H7 (cell line): ENCODE measurements around the gene KCNB1. TPM values are rescaled to one million over a fixed set of nuclear protein-coding genes. Genes with fewer than 3 reads are reported as not detected.

Source experiments
- DNase-seq: peaks from one replicate; pipeline ENCODE4 v3.0.0; 2012
- H3K27me3 ChIP-seq: 2 replicates; pipeline ENCODE4 v1.6.0; 2011; ENCODE audit warnings: mild to moderate bottlenecking, low read length; ENCODE audit not compliant: control insufficient read depth, insufficient read depth
- H3K36me3 ChIP-seq: replicated peaks from 2 replicates; pipeline ENCODE4 v1.5.1; 2011; ENCODE audit warnings: low read length; ENCODE audit not compliant: control insufficient read depth, insufficient read depth
- H3K4me3 ChIP-seq: 2 replicates; pipeline ENCODE4 v1.5.1; 2011; ENCODE audit warnings: low read depth, mild to moderate bottlenecking, control low read depth, low read length, moderate library complexity; ENCODE audit not compliant: insufficient read depth
- total RNA-seq: library from RNA; depleted of rRNA; stranded (reverse); fragments of >200 nt; shearing (Covaris generic); gene quantifications from 2 replicates; pipeline ENCODE4 v1.2.3, GENCODE V29; 2014; rRNA removed

KCNB1 gene
- 0.41 and 0.48 TPM in 2 replicates for total RNA-seq

DNA sequence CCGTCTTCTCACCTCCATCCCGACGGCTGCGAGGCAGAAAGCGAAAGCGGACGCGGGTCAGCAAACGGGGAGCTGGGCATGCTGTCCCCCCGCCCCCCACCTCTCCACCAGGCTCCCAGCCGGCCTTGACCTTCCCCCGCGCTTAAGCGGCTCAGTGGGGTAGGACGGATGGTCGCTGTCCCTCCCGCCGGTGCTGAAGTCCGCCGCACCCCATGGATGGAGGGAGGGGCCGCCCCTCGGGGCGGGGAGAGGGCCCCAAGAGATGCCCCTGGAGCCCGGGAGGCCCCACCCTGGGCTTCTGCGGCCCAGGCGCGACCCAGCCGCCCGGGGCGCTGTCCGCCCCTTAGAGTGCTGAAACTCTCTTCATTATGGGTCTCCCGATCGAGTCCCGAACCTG lies at the start of gene KCNB1:
TSS of gene KCNB1 (minus strand) at position 48 of the 397 bp plus-strand sequence. CDS start 188 bp downstream, outside the sequence.
- peak within 1 kb of the TSS; percentile 56 for H3K4me3 ChIP-seq
- peaks cover 16% of the 10 kb centered on the region for H3K27me3 ChIP-seq
- no peaks in the 10 kb centered on the region for H3K36me3 ChIP-seq
- peak; percentile 99 for DNase-seq

DNA sequence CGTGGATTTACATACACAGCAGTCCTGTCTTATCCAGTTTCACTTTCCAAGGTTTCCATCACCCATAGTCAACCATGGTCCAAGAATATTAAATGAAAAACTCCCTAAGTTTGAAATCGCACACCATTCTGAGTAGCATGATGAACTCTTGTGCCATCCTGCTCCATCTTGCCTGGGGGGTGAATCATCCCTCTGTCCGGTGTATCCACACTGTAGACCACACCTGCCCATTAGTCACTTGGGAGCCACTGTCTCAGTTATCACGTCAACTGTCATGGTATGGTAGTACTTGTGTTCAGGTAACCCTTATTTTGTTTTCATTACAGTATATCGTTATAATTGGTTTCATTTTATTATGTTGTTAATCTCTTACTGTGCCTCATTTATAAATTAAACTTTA lies 47.0 kb upstream of the KCNB1 start:
- no peaks in the 10 kb centered on the region for H3K36me3 ChIP-seq
- H3K4me3 ChIP-seq, result no peak overlapping the region
- no peaks in the 10 kb centered on the region for H3K27me3 ChIP-seq
- DNase-seq, result no peak

DNA sequence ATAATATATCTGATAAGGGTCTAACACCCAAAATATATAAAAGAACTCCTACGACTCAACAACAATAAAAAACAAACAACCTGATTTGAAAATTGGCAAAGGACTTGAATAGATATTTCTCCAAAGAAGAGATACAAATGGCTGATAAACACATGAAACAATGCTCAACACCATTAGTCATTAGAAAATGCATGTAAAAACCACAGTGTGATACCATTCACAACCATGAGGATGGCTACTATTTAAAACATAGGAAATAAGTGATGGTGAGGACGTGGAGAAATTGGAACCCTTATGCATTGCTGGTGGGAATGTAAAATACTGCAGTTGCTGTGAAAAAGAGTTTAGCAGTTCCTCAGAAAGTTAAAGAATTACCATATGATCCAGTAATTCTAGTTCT lies 44.1 kb upstream of the KCNB1 start:
- Histone ChIP-seq H3K36me3 (peaks cover 3% of the 10 kb centered on the region), H3K27me3 (no peaks in the 10 kb centered on the region), H3K4me3 (no peak overlapping the region)
- DNase-seq, result no peak

- Histone ChIP-seq H3K4me3 (no peak overlapping the region), H3K36me3 (peaks cover 3% of the 10 kb centered on the region), H3K27me3 (no peaks in the 10 kb centered on the region)
- DNase-seq, result no peak
Measured at GRCh38 chr20:49526056-49526455, 43.6 kb upstream of the KCNB1 start.

DNA sequence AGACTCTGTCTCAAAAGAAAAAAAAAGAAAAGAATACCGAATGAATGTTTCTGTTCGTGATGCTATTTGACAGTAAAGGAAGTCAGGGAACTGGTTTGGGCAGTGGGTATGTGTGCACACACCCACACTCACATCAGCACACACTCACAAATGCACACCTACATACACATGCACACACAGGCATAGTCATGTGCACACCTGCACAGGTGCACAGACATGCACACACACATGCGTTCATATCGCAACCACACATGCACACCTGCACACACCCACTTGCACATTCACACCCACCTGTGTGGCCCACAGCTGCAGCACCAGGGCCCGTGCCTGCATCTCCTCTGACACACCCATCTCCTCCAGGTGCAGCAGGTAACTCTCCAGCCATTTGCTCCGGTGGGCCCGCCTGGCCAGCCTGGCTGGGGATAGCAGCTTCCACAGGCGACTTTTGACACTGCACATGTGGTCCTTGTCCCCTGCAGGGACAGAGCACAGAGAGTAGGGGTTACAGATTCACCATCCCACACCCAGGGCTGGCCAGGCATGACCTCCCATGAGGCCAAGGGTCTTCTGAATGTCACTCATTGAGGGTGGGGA lies 41.4 kb upstream of the KCNB1 start:
- Histone ChIP-seq H3K4me3 (no peak overlapping the region), H3K36me3 (peaks cover 3% of the 10 kb centered on the region), H3K27me3 (no peaks in the 10 kb centered on the region)
- no peak for DNase-seq

DNA sequence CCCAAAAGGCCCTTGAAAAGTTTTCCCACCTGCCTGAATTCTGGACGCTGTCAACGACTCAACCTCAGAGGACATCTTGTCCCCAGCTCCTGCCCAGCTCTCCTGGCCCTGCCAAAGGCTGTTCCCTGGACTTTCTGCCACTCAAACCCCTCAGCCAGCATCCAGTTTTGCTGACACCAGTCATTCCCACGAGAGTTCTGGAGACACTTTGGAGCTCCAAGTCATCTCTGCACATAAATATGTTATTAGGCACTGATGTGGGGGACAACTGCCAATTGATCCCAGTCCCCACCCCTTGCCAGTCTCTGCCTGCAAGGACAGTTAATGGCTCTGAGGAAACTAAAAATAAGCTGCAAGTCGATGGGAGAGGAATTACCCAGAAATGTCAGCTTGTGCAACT lies 38.9 kb upstream of the KCNB1 start:
- DNase-seq, result no peak
- H3K4me3 ChIP-seq, result no peak overlapping the region
- no peaks in the 10 kb centered on the region for H3K27me3 ChIP-seq
- H3K36me3 ChIP-seq, result peaks cover 3% of the 10 kb centered on the region

GRCh38 chr20:49519777-49520359 lies 37.4 kb upstream of the KCNB1 start:
- peaks cover 3% of the 10 kb centered on the region for H3K36me3 ChIP-seq
- H3K4me3 ChIP-seq, result no peak overlapping the region
- H3K27me3 ChIP-seq, result no peaks in the 10 kb centered on the region
- peak; percentile 56 for DNase-seq

DNA sequence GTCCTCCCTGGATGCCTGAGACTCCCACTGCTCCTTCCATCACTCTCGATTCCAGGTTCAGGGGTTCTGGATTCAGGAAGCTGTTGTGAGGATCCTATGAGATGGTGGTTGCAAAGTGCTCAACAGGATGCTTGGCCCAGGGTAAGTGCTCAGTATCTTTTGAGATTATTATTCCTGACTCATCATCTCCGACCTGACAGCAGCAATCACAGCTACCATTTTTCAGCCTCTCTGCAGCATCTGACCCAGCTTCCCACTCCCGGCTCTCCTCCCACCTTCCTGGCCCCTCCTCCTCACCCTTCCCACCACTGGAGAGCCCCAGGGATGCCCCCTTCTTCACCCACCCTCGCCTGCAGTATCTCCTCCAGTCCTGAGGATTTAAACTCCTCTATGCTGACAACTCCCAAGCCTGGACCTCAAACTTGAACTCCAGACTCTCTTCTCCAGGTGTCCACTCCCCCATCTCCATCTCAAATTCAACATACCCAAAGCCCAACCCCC lies 36.8 kb upstream of the KCNB1 start:
- H3K4me3 ChIP-seq, result no peak overlapping the region
- DNase-seq, result no peak
- H3K36me3 ChIP-seq, result peaks cover 3% of the 10 kb centered on the region
- H3K27me3 ChIP-seq, result no peaks in the 10 kb centered on the region

- H3K4me3 ChIP-seq, result no peak overlapping the region
- DNase-seq, result peak; percentile 4
- H3K36me3 ChIP-seq, result no peaks in the 10 kb centered on the region; the same call in 1 of the 2 replicates
- no peaks in the 10 kb centered on the region for H3K27me3 ChIP-seq
Measured at GRCh38 chr20:49518576-49518975, 36.1 kb upstream of the KCNB1 start.

DNA sequence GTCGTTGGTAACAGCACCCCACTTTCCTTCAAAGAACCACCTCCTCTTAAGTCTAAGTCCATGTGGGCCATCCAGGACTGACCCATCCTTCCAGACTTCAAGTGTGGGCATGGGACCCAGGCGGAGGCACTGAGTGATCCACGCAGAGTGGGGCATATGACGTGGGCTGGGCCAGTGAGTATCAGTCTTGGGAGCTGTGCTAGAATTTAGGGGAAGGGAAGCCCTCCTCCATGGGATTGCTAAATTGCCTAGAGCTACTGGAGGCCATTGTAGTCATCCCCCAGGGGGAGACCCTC lies 35.3 kb upstream of the KCNB1 start:
- H3K27me3 ChIP-seq, result no peaks in the 10 kb centered on the region
- no peaks in the 10 kb centered on the region; the same call in none of the 2 replicates for H3K36me3 ChIP-seq
- DNase-seq, result no peak
- H3K4me3 ChIP-seq, result no peak overlapping the region

- H3K4me3 ChIP-seq, result no peak overlapping the region
- peaks cover 2% of the 10 kb centered on the region for H3K36me3 ChIP-seq
- DNase-seq, result no peak
- H3K27me3 ChIP-seq, result no peaks in the 10 kb centered on the region
Measured at GRCh38 chr20:49516916-49517804, 34.7 kb upstream of the KCNB1 start.

GRCh38 chr20:49515586-49515985 lies 33.1 kb upstream of the KCNB1 start:
- Histone ChIP-seq H3K4me3 (no peak overlapping the region), H3K36me3 (peaks cover 2% of the 10 kb centered on the region), H3K27me3 (no peaks in the 10 kb centered on the region)
- no peak for DNase-seq

GRCh38 chr20:49513517-49513916 lies 31.0 kb upstream of the KCNB1 start:
- Histone ChIP-seq H3K4me3 (no peak overlapping the region), H3K27me3 (no peaks in the 10 kb centered on the region), H3K36me3 (peaks cover 2% of the 10 kb centered on the region)
- DNase-seq, result no peak

GRCh38 chr20:49513009-49513408 lies 30.5 kb upstream of the KCNB1 start:
- no peak for DNase-seq
- H3K27me3 ChIP-seq, result no peaks in the 10 kb centered on the region
- no peak overlapping the region for H3K4me3 ChIP-seq
- H3K36me3 ChIP-seq, result peaks cover 4% of the 10 kb centered on the region
